Uterus (tissue), 2 donors: ENCODE data around the gene SRGAP2B.
"Not testable (repeated sequence)": the region's sequence is repeated elsewhere in the genome, so short reads cannot be mapped to it uniquely, and the experiment has no call there.

ENCODE experiments used
- POLR2A ChIP-seq, 2 donors: fragments of 450-650 bp; IDR thresholded peaks; one replicate each; pipeline ENCODE4 v1.6.1; 2016; ENCODE audit warnings: antibody characterized with exemption in 2 of 2, mild to moderate bottlenecking in 1 of 2, moderate library complexity in 1 of 2
- TF ChIP-seq, protein P1 (sequence below), 4 experiments: fragments of 200-600 bp in 2 of 4; fragments of 450-650 bp in 2 of 4; sonication (generic) in 2 of 4; IDR thresholded peaks; one replicate each; pipeline ENCODE4 v1.5.1; 2016 to 2019; ENCODE audit warnings: antibody characterized with exemption in 4 of 4, mild to moderate bottlenecking in 2 of 4, moderate library complexity in 1 of 4

DNA sequence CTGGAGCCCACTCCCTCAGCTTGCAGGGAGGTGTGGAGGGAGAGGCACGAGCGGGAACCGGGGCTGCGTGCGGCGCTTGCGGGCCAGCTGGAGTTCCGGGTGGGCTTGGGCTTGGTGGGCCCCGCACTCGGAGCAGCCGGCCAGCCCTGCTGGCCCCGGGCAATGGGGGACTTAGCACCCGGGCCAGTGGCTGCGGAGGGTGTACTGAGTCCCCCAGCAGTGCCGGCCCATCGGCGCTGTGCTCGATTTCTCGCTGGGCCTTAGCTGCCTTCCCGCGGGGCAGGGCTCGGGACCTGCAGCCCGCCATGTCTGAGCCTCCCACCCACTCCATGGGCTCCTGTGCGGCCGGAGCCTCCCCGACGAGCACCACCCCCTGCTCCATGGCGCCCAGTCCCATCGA lies 104.5 kb downstream of the SRGAP2B start:
- TF ChIP-seq, protein P1, sequence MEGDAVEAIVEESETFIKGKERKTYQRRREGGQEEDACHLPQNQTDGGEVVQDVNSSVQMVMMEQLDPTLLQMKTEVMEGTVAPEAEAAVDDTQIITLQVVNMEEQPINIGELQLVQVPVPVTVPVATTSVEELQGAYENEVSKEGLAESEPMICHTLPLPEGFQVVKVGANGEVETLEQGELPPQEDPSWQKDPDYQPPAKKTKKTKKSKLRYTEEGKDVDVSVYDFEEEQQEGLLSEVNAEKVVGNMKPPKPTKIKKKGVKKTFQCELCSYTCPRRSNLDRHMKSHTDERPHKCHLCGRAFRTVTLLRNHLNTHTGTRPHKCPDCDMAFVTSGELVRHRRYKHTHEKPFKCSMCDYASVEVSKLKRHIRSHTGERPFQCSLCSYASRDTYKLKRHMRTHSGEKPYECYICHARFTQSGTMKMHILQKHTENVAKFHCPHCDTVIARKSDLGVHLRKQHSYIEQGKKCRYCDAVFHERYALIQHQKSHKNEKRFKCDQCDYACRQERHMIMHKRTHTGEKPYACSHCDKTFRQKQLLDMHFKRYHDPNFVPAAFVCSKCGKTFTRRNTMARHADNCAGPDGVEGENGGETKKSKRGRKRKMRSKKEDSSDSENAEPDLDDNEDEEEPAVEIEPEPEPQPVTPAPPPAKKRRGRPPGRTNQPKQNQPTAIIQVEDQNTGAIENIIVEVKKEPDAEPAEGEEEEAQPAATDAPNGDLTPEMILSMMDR (IDR thresholded peaks at IDR 0.05): not testable (repeated sequence)
- TF ChIP-seq POLR2A (IDR thresholded peaks at IDR 0.05): not testable (repeated sequence)
